HG02642 (cell line): ENCODE data around the gene TCERG1L.

ENCODE experiments used
- ATAC-seq: cut with Tn5 transposase; IDR thresholded peaks from one replicate; pipeline ENCODE4 v1.9.1; 2021; ENCODE audit warnings: mild to moderate bottlenecking; ENCODE audit not compliant: unreplicated experiment, poor library complexity

Gene TCERG1L

DNA sequence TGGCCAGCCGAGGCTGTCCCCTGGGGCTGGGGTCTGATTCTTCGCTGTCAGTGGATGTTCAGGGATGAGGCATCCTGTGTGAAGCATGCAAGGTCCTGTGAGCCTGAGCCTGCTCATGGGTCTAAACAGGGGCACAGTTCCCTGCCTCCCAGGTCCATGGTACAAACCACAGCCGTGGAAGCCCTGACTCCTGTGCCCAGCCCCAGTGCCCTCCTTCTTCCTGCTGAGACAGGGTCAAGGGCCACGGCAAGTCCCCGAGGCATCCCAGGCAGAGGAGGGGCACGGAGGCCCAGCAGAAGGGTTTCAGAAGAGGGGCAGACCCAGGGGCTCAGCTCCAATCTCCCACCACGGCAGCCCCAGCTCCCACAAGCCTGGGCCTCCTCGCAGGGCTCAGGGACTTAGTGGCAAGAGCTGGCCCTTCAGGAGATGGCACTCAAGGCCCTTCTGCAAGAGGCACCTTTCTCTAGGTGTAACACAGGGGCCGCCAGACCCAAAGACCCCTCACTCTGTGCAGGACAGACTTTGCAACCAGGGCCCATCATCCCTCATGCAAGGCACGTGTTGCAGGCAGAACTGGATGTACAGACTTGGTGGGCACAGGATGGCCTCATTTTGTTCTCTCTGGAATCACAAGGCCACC, 248.8 kb downstream of the TCERG1L start:
- no peak for ATAC-seq

DNA sequence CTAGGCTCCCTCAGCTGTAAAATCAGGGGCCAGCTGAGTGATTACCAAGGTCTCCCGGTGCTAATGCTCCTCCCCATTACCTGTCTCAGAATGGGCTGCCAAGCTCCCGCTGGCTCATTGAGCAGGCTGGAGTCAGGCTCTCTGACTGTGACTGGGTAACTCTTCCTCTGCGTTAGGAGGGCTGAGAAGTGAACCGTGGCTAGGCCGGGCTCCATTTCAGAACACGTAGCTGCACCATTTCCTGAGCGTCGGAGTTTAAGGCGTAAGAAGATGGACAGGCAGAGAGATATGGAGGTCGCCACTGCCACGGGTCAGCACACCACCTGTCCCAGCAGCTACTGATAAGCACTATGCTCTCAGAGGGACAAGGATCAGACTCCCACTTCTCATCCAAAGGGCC, 250.3 kb downstream of the TCERG1L start:
- ATAC-seq, result no peak

DNA sequence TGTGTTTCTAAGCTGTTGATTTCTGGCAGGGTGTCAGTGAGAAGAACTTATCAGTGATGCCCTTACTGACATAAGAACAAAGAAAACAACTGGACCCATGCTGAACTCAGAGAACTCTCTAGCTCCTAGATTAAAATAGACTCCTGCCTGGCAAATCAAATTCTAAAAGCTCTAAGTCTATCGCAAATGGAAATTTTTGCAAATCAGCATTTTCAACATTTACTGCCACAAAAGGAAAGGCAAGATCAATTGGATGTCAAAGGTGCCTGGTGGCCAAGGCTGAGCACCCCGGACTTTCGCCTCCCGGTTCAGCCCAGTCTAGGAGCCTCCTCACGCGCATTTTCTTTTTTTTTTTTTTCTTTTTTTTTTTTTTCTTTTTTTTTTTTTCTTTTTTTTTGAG, 251.6 kb downstream of the TCERG1L start:
- no peak for ATAC-seq

DNA sequence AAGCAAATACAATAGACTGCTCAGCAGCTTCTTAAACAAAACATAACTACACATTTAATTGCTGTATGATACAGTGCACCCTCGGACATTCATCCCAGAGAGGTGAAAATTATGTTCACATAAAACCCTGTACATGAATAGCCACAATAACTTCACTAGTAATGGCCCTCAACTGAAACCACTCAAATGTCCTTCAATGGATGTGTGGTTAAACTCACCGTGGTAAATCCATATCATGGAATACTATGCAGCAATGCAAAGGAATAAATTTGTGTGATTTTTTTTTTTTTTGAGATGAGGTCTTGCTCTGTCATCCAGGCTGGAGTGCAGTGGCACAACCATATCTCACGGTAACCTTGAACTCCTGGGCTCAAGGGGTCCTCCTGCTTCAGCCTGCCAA, 252.7 kb downstream of the TCERG1L start:
- ATAC-seq, result no peak

DNA sequence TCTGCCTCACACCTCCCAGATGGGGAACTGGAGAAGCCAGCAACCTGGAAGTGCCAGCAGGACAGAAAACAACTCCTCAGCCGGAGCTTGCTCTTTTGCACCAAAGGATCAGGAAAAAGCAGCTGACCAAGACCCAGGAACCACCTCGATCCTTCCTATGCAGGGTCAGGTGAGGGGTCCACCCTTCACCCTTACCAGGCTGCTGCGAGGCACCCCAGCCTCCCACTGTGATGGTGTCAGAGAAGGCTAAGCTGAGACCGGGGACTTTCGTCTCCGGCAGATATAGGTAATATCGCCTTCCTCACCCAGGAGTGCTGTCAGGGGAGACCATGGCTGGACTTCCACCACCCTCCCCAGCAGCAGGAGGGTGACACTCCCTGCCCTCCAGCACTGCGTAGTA, 254.7 kb downstream of the TCERG1L start:
- ATAC-seq, result no peak

DNA sequence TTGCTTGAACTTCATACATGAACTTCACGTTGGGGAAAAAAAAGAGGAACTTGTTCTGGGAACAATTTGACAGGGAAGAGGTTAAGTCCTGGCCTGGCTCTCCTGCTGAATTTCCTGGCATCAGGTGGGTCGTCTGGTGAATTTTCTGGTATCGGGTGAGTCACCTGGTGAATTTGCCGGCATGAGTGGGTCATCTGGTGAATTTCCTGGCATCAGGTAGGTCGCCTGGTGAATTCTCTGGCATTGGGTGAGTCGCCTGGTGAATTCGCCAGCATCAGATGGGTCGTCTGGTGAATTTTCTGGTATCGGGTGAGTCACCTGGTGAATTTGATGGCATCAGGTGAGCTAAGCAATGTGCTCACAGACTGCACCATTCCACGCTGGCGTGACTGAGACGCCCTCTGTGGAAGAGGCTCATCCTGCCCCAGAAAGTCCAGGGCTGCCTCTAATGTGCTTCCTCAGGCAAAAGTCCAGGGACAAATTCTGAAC, 255.4 kb downstream of the TCERG1L start:
- ATAC-seq, result no peak

DNA sequence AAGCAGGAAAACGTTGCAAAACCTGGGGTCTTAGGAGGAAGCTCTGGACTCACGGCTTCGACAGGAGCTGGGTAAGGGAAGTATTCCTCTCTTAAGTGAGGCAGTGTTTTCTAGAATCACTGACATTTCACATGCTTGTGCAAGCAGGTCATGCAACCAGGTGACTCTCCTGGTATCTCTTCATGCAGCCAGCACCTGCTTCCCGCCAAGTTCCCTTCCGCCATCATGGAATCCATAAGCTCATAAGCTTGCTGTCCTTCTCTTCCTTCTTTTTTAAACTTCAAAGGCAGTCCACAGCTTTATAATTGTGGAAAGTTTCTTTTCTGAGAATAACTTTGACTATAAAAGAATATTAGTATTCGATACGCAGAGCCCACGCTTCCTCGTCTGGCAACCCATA, 256.1 kb downstream of the TCERG1L start:
- no peak for ATAC-seq

DNA sequence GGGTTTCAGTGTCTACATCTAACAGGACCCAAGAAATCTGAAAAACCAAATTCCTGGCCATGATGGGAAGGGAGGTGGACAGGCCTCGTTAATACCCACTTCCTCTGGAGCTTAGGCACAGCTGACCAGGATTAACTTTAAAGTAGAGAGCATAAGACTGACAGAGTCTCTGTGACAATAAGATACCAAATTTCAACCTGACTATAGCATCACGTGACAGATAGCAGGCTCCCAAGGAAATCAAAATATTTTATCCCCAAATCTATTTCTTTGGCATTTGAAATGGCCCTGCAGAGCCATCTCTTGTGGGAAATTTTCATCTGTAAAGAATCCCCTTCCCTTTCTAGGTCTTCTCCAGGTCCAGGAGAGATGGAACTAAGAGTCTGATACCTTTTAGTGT, 258.3 kb downstream of the TCERG1L start:
- ATAC-seq, result no peak

DNA sequence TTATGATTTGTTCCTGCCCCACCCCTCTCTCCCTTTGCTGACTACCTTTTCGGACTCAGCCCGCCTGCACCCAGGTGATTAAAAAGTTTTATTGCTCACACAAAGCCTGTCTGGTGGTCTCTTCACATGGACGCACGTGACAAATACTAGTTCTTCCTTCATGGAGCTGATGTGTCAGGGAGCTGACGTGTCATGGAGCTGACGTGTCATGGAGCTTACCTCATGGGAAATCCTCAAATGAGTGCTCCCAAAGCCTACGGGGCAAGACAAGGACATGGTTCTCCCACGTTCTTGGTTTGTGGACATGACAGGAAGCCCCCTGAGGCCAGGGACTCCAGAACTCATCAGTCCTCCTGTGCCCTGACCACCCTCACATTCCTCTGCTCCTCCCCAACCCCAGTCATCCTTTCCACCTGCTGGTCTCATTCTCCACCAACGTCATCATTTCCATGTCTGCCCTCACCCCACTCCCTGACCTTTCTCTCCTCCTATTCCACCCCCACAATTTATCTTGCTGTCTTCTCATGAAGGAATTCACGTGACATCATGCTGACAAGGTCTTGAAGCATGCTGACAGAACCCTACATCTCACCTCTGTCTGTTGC, 261.3 kb downstream of the TCERG1L start:
- ATAC-seq, result no peak

DNA sequence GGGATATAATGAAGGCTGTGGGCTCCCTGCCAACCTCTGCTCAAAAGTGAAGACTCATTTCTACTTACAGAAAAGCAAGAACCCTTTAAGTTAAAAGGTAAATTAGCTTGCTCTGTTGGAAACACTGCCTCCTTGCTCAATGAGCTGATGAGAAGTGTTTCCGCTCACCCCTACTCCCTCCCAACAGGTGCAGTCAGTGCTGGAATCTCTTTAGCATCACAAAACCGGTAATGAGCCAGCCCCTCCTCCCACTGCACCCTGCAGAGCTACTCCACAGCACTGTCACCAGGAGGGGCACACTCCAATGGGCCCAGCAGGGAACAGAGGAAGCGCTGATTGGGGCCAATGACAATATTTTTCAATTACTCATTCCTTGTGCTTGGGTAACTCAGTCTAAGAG, 262.5 kb downstream of the TCERG1L start:
- no peak for ATAC-seq

DNA sequence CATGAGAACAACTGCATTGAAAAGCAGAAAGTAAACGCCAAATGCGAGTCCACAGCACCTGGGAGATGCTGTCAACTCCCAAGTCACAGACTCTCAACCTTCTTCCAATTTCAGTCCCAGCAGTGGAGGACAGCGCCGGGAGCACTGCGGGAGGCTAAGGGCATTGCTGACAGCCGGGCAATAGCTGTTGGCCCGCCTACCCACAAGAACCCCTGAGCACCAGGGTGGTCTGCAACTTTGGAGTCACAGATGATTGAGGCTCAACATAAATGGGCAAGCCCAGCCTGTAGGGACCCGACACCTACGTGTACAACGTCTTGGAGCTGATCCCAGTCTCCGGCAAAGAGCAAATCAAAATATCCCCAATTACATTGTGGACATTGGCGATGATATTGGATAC, 262.9 kb downstream of the TCERG1L start:
- no peak for ATAC-seq

DNA sequence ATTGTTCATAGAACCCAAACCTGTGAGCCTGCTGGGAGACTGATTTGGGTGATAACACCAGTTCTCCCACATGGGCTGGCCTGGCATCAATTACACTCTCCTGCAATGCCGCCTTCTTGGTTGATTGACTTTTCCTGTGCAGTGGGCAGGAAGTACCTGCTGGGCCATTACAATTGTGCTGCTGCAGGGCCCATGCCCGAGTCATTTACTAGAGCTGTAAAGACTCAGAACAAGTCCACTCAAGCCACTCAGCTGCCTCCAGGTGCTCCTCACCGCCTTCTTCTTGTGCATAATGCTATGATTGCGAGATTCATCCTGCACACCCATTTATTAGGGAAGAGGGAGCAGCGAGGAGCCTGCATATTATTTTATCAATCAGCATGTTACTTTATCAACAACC, 264.0 kb downstream of the TCERG1L start:
- ATAC-seq, result no peak

DNA sequence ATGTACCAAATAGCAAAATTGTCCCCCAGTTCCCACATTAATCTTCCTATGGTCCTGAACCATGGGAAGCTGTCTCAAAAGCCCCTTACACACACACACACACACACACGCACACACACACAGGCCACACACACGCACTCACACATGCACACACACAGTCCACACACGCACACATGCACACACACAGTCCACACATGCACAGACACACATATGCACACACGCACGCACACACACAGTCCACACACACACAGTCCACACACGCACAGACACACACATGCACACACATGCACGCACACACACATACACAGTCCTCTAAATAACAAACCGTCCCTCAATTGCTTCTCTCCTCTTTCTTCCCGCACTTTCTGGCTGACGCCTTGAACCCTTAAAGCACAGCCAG, 265.3 kb downstream of the TCERG1L start:
- no peak for ATAC-seq

DNA sequence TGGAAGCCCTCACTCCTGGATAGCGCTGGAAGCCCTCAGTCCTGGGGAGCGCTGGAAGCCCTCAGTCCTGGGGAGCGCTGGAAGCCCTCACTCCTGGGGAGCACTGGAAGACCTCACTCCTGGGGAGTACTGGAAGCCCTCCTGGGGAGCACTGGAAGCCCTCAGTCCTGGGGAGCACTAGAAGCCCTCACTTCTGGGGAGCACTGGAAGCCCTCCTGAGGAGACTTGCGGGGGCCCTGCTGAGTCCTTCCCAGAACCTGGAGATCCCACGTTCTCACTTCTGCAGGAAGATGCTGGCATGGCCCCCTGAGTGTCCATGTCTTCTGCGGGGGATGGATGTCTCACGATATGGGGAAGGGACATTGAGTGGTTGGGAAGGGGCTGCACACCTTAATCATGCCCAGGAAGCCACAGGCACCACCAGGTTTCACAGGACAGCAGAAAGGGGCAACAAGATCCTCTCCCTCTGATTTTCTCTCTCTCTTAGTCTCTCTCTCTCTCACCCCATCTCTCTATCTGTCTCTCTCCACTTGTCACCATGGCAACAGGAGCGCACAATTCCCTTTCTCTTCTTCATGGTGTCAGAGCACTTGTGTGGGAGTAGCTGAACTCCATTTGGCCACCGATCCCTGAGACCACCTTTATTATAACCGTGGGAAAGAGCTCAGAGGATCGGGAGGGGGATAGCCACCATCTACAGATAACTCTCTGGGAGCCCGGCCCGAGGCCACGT, 267.0 kb downstream of the TCERG1L start:
- no peak for ATAC-seq

DNA sequence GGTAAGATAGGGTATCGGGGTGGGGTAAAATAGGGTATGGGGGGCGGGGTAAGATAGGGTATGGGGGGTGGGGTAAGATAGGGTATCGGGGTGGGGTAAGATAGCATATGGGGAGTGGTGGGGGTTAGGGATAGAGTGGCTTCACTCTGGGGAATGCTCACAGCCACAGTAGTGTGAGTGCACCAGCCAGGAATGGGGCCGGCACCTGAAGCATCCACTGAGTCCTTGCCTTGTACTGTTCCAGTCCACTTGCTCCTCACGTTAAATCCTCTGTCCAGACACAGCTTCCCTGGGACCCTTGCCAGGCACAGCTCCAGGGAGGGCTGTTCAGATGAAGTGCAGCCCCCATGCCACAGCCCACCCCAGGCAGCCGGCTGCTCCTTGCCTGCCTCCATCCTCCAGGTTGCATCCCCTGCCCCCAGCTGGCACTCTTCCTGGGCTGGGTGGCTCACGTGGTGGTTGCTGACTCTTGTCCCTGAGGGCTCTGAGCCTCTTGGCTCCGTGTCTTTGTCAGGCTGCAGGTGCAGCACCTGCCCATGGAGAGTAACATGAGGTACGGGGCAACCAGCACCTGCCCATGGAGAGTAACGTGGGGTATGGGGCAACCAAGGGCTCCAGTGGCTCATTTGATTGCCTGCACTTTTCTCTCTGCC, 268.4 kb downstream of the TCERG1L start:
- no peak for ATAC-seq
